Calu3 (cell line): ENCODE results near the gene BBIP1. TPM values are rescaled to one million over a fixed set of nuclear protein-coding genes. Genes with fewer than 3 reads are reported as not detected.

ENCODE experiments used
- BruUV-seq: library from RNA; stranded (reverse); fragments of 400-500 nt; replicated peaks from 2 replicates; lab custom pipeline; 2021; lab: Mats Ljungman, UMichigan
- CTCF ChIA-PET: fragments of 300-600 bp; sonication (Branson Sonifier 250); formaldehyde crosslinking; loops from one replicate; lab custom pipeline; 2022; ENCODE audit warnings: antibody characterized with exemption; lab: Charles Lee
- DNase-seq: peaks from one replicate; pipeline ENCODE4 v3.0.0; 2022
- H3K27ac Mint-ChIP-seq: one replicate; pipeline ENCODE4 v1.8.0; 2022; ENCODE audit warnings: mixed read lengths; ENCODE audit not compliant: unreplicated experiment
- H3K27me3 Mint-ChIP-seq: one replicate; pipeline ENCODE4 v1.8.0; 2022; ENCODE audit warnings: mixed read lengths; ENCODE audit not compliant: unreplicated experiment
- H3K36me3 Mint-ChIP-seq: one replicate; pipeline ENCODE4 v1.8.0; 2022; ENCODE audit warnings: mild to moderate bottlenecking, moderate library complexity, mixed read lengths; ENCODE audit not compliant: insufficient read depth, unreplicated experiment
- H3K4me1 Mint-ChIP-seq: one replicate; pipeline ENCODE4 v1.8.0; 2022; ENCODE audit warnings: mild to moderate bottlenecking, low read depth, mixed read lengths; ENCODE audit not compliant: unreplicated experiment
- H3K4me3 Mint-ChIP-seq: one replicate; pipeline ENCODE4 v1.8.0; 2022; ENCODE audit warnings: mild to moderate bottlenecking, low read depth, moderate library complexity, mixed read lengths; ENCODE audit not compliant: unreplicated experiment
- H3K9me3 Mint-ChIP-seq: one replicate; pipeline ENCODE4 v1.8.0; 2022; ENCODE audit warnings: low read depth, mixed read lengths; ENCODE audit not compliant: unreplicated experiment
- CTCF ChIP-seq: fragments of 200-600 bp; IDR thresholded peaks from one replicate; pipeline ENCODE4 v1.8.0; 2022; ENCODE audit warnings: antibody characterized with exemption; ENCODE audit not compliant: unreplicated experiment
- intact Hi-C: fragments of 100-400 bp; cut with micrococcal nuclease; formaldehyde crosslinking; loops from one replicate; pipeline ENCODE4 v1.10.0; 2022; ENCODE audit not compliant: unreplicated experiment
- total RNA-seq: library from RNA; stranded (reverse); gene quantifications from 2 replicates; pipeline ENCODE4 v1.2.3, GENCODE V29; 2022

Gene BBIP1
- total RNA-seq, 1 experiment from 2014 or later: 15.8 TPM

GRCh38 chr10:110865809-110866482, 53.0 kb downstream of the BBIP1 start:
- Mint-ChIP-seq H3K4me3 (no peak overlapping the region), H3K27ac (no peak overlapping the region), H3K27me3 (no peaks in the 10 kb centered on the region), H3K4me1 (peaks cover 27% of the 10 kb centered on the region), H3K9me3 (no peaks in the 10 kb centered on the region), H3K36me3 (no peaks in the 10 kb centered on the region)
- CTCF ChIA-PET: no interaction called here
- TF ChIP-seq CTCF: no peak
- no peak for DNase-seq
- intact Hi-C loops: no loop called here
- BruUV-seq: no TSS peak

- Mint-ChIP-seq H3K9me3 (no peaks in the 10 kb centered on the region), H3K36me3 (no peaks in the 10 kb centered on the region), H3K27ac (no peak overlapping the region), H3K4me3 (no peak overlapping the region), H3K27me3 (no peaks in the 10 kb centered on the region), H3K4me1 (peaks cover 21% of the 10 kb centered on the region)
- no peak for DNase-seq
- no peak for TF ChIP-seq CTCF
- no TSS peak for BruUV-seq
- intact Hi-C loops: no loop called here
- CTCF ChIA-PET: no interaction called here
These were observed 53.7 kb downstream of the BBIP1 start for GRCh38 chr10:110865186-110865808.

DNA sequence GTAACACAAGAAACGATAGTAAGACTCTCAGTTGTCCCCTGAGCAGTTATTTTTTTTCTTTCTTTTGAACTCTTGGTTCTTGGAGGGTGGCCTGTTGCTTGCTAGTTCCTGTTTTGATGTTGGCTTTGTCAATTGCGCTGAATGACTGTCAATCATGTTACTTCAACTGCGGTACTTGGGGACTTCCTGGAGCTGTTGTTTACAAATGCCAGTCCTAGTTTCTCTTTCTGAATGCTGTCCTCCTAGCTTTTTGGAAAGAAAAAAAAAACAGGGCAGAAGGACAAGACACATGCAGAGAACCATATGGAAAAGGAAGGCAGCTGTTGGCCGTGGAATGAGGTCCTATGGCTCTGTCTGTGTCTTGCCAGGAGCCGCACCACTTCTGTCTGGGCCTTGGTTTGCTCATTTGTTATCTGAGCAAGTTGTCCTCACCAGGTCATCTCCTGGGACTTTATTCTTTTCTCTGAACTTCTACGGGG, 54.3 kb downstream of the BBIP1 start:
- Mint-ChIP-seq H3K9me3 (no peaks in the 10 kb centered on the region), H3K27ac (no peak overlapping the region), H3K27me3 (no peaks in the 10 kb centered on the region), H3K36me3 (no peaks in the 10 kb centered on the region), H3K4me1 (peaks cover 16% of the 10 kb centered on the region), H3K4me3 (no peak overlapping the region)
- CTCF ChIA-PET: no interaction called here
- DNase-seq: no peak
- TF ChIP-seq CTCF: no peak
- intact Hi-C loops: no loop called here
- BruUV-seq: no TSS peak

DNA sequence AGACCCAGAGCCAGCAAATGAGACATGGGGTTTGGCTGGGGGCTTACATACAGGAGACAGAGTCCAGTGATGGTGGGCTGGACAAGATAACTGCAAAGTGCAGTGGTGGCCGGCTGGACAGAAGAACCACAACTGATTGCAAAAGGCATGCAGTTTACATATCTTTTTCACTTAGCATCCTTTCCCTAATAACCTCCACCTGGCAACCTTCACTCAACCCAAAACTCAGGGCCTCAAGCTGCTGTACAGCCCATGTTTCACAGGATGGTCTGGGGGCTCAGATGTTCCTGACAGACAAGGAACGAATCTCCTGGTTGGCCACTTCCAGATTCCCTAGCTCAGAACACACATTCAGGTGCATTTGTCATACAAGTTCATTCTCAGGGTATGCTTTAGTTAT, 55.0 kb downstream of the BBIP1 start:
- Mint-ChIP-seq H3K27ac (no peak overlapping the region), H3K4me1 (peaks cover 16% of the 10 kb centered on the region), H3K36me3 (no peaks in the 10 kb centered on the region), H3K4me3 (no peak overlapping the region), H3K9me3 (no peaks in the 10 kb centered on the region), H3K27me3 (no peaks in the 10 kb centered on the region)
- intact Hi-C loops: no loop called here
- no peak for DNase-seq
- BruUV-seq: no TSS peak
- no peak for TF ChIP-seq CTCF
- CTCF ChIA-PET: no interaction called here
